Loucy (cell line): ENCODE measurements around the gene RSBN1.

Experiments
- H2AFZ ChIP-seq: fragments of 200-600 bp; sonication (generic); 2 replicates; pipeline ENCODE4 v1.6.0; 2016; ENCODE audit warnings: antibody characterized with exemption, mild to moderate bottlenecking, low read length, moderate library complexity
- H3F3A ChIP-seq: fragments of 200-600 bp; 2 replicates; pipeline ENCODE4 v1.6.0; 2016; ENCODE audit warnings: antibody characterized with exemption, low read depth, mild to moderate bottlenecking
- H3K27me3 ChIP-seq: fragments of 200-600 bp; sonication (generic); 2 replicates; pipeline ENCODE4 v1.6.1; 2014; ENCODE audit warnings: low read length, mild to moderate bottlenecking; ENCODE audit not compliant: insufficient read depth, poor library complexity, severe bottlenecking
- H3K36me3 ChIP-seq: fragments of 200-600 bp; sonication (generic); 2 replicates; pipeline ENCODE4 v1.6.1; 2016; ENCODE audit warnings: low read length; ENCODE audit not compliant: insufficient read depth
- H3K4me1 ChIP-seq: fragments of 200-600 bp; sonication (generic); 2 replicates; pipeline ENCODE4 v1.5.1; 2014; ENCODE audit warnings: low read length, mild to moderate bottlenecking; ENCODE audit not compliant: insufficient read depth, poor library complexity, severe bottlenecking
- H3K4me2 ChIP-seq: fragments of 200-600 bp; sonication (generic); 2 replicates; pipeline ENCODE4 v1.6.0; 2014; ENCODE audit warnings: antibody characterized with exemption, low read length, low read depth, mild to moderate bottlenecking; ENCODE audit not compliant: poor library complexity, severe bottlenecking
- H3K4me3 ChIP-seq: fragments of 200-600 bp; sonication (generic); 2 replicates; pipeline ENCODE4 v1.5.1; 2014; ENCODE audit warnings: low read length, mild to moderate bottlenecking, mixed read lengths; ENCODE audit not compliant: poor library complexity, severe bottlenecking
- H3K79me2 ChIP-seq: fragments of 200-600 bp; sonication (generic); 2 replicates; pipeline ENCODE4 v1.6.1; 2014; ENCODE audit warnings: low read length; ENCODE audit not compliant: insufficient read depth
- H3K9ac ChIP-seq: fragments of 200-600 bp; sonication (generic); 2 replicates; pipeline ENCODE4 v1.6.0; 2014; ENCODE audit warnings: mild to moderate bottlenecking, low read depth, low read length, moderate library complexity; ENCODE audit not compliant: poor library complexity, severe bottlenecking
- H3K9me2 ChIP-seq: fragments of 200-600 bp; sonication (generic); replicated peaks from 2 replicates; pipeline ENCODE4 v1.6.1; 2016; ENCODE audit warnings: low read depth, low read length, mixed read lengths
- H3K9me3 ChIP-seq: fragments of 200-600 bp; sonication (generic); 2 replicates; pipeline ENCODE4 v1.6.1; 2014; ENCODE audit warnings: mild to moderate bottlenecking, antibody characterized with exemption, low read length, low read depth; ENCODE audit not compliant: insufficient read depth
- H4K20me1 ChIP-seq: fragments of 200-600 bp; sonication (generic); 2 replicates; pipeline ENCODE4 v1.6.0; 2014; ENCODE audit warnings: antibody characterized with exemption, low read length, mild to moderate bottlenecking; ENCODE audit not compliant: insufficient read depth, poor library complexity, severe bottlenecking
- CTCF ChIP-seq: fragments of 200-600 bp; sonication (generic); conservative IDR thresholded peaks from 2 replicates; pipeline ENCODE4 v1.5.1; 2014; ENCODE audit warnings: mild to moderate bottlenecking, antibody characterized with exemption, low read length
- EZH2phosphoT487 ChIP-seq: fragments of 200-600 bp; IDR thresholded peaks from 2 replicates; pipeline ENCODE4 v1.6.1; 2018; ENCODE audit warnings: antibody characterized with exemption, mild to moderate bottlenecking, moderate library complexity, borderline replicate concordance

Gene RSBN1

GRCh38 chr1:113749402-113749801 is 62.9 kb downstream of the RSBN1 start:
- H3K79me2 ChIP-seq: peaks cover 16% of the 10 kb centered on the region; the same call in 1 of the 2 replicates

GRCh38 chr1:113747376-113747775 is 64.9 kb downstream of the RSBN1 start:
- TF ChIP-seq CTCF (no peak), EZH2phosphoT487 (no peak)
- Histone ChIP-seq H3K36me3 (peaks cover 18% of the 10 kb centered on the region; the same call in 1 of the 2 replicates), H3K4me1 (no peaks in the 10 kb centered on the region), H3K27me3 (no peaks in the 10 kb centered on the region), H3K9me2 (no peaks in the 10 kb centered on the region), H3K9me3 (no peaks in the 10 kb centered on the region), H3F3A (no peaks in the 10 kb centered on the region), H4K20me1 (no peaks in the 10 kb centered on the region), H3K79me2 (0 out of 2 replicates have a peak, but pooled peaks cover 2% of the 10 kb centered on the region), H2AFZ (no peak overlapping the region), H3K9ac (no peak overlapping the region), H3K4me2 (no peak overlapping the region), H3K4me3 (no peak overlapping the region)

More at GRCh38 chr1:113749402-113749801, 62.9 kb downstream of the RSBN1 start:
- Histone ChIP-seq H3K4me3 (no peak overlapping the region), H3F3A (no peaks in the 10 kb centered on the region), H3K4me1 (no peaks in the 10 kb centered on the region), H3K9me3 (no peaks in the 10 kb centered on the region), H4K20me1 (no peaks in the 10 kb centered on the region), H3K9me2 (no peaks in the 10 kb centered on the region), H3K36me3 (peaks cover 18% of the 10 kb centered on the region; the same call in 1 of the 2 replicates), H3K4me2 (no peak overlapping the region), H2AFZ (no peak overlapping the region), H3K9ac (no peak overlapping the region), H3K27me3 (no peaks in the 10 kb centered on the region)
- TF ChIP-seq CTCF (no peak), EZH2phosphoT487 (no peak)

- Histone ChIP-seq H3K36me3 (peaks cover 18% of the 10 kb centered on the region; the same call in 1 of the 2 replicates), H3K27me3 (no peaks in the 10 kb centered on the region), H3K4me3 (no peak overlapping the region), H3K9ac (no peak overlapping the region), H3K9me2 (no peaks in the 10 kb centered on the region), H3K79me2 (0 out of 2 replicates have a peak, but pooled peaks cover 2% of the 10 kb centered on the region), H3K4me1 (no peaks in the 10 kb centered on the region), H3K9me3 (no peaks in the 10 kb centered on the region), H2AFZ (no peak overlapping the region), H3F3A (no peaks in the 10 kb centered on the region), H3K4me2 (no peak overlapping the region), H4K20me1 (no peaks in the 10 kb centered on the region)
- TF ChIP-seq EZH2phosphoT487 (no peak), CTCF (no peak)
Observed at GRCh38 chr1:113745425-113745824, 66.9 kb downstream of the RSBN1 start.
